ENCODE results near the gene TRMT13.

DNA sequence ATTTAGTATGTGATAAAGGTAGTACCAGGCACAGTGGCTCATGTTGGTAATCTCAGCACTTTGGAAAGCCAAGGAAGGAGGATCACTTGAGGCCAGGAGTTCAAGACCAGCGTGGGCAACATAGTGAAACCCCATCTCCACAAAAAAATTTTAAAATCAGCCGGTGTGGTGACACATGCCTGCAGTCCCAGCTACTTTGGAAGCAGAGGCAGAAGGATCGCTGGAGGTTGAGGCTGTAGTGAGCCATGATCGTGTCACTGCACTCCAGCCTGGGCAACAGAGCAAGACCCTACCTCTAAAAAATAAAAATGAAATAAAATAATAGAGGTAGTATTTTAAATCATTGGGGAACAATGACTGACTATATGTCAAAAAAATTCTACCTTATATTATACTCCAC, 17.4 kb upstream of the TRMT13 start:
- TF ChIP-seq, protein P1, sequence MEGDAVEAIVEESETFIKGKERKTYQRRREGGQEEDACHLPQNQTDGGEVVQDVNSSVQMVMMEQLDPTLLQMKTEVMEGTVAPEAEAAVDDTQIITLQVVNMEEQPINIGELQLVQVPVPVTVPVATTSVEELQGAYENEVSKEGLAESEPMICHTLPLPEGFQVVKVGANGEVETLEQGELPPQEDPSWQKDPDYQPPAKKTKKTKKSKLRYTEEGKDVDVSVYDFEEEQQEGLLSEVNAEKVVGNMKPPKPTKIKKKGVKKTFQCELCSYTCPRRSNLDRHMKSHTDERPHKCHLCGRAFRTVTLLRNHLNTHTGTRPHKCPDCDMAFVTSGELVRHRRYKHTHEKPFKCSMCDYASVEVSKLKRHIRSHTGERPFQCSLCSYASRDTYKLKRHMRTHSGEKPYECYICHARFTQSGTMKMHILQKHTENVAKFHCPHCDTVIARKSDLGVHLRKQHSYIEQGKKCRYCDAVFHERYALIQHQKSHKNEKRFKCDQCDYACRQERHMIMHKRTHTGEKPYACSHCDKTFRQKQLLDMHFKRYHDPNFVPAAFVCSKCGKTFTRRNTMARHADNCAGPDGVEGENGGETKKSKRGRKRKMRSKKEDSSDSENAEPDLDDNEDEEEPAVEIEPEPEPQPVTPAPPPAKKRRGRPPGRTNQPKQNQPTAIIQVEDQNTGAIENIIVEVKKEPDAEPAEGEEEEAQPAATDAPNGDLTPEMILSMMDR (IDR thresholded peaks at IDR 0.05) = no peak
- no peak for TF ChIP-seq POLR2A (IDR thresholded peaks at IDR 0.05)
